Skeletal muscle satellite cell (primary cell): ENCODE measurements around the gene PRSS23.

ENCODE experiments used
- H3K27me3 ChIP-seq: 2 replicates; pipeline ENCODE4 v1.7.0; 2013; ENCODE audit warnings: low read length; ENCODE audit not compliant: control insufficient read depth, insufficient read depth
- H3K36me3 ChIP-seq: 2 replicates; pipeline ENCODE4 v1.7.0; 2013; ENCODE audit warnings: mild to moderate bottlenecking, control low read depth, low read length; ENCODE audit not compliant: insufficient read depth
- H3K4me1 ChIP-seq: 2 replicates; pipeline ENCODE4 v1.7.0; 2013; ENCODE audit warnings: low read length; ENCODE audit not compliant: control insufficient read depth, insufficient read depth
- H3K4me2 ChIP-seq: 2 replicates; pipeline ENCODE4 v1.7.0; 2013; ENCODE audit warnings: mild to moderate bottlenecking, low read length
- H3K4me3 ChIP-seq: 2 replicates; pipeline ENCODE4 v1.7.0; 2013; ENCODE audit warnings: low read length
- H3K9ac ChIP-seq: 2 replicates; pipeline ENCODE4 v1.7.0; 2013; ENCODE audit warnings: mild to moderate bottlenecking, low read depth, low read length, moderate library complexity
- H3K9me3 ChIP-seq: replicated peaks from 2 replicates; pipeline ENCODE4 v1.7.0; 2013; ENCODE audit warnings: mild to moderate bottlenecking, control low read depth, low read length

Gene PRSS23

DNA sequence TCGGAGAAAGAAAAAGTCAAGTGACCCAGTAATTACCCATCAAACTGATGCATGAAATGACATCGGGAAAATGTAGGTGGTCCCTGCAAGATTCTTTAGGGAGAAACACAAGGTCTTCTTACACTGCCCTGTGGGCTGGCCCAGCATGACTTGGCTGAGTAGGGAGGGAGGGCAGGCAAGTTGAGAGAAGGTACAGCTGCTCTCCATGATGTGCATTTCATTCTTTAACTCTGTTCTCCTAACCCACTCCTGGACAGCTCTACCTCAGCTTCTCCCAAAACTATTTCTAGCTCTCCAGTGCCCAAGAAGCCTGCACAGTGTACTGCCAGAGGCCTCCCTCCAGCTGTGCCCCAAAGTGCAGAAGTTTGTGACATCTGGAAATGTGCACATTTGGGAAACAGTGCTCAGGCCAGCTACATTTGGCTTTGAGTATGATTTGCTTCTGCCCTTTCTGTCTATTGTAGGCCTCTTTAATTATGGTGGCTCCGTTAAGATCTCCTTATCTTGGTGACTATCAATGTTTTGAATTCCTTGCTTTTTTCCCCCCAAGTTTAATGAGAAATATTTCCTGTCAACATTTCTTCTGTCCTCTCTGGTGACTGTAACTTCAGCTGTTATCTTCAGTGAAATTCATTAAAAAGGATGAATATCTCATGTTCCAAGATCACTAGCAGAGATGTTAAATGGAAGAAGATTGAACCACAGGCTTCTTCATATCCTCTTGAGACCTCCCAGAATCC is 26.7 kb upstream of the PRSS23 start:
- H3K27me3 ChIP-seq, result no peaks in the 10 kb centered on the region
- H3K36me3 ChIP-seq, result no peaks in the 10 kb centered on the region
- no peak overlapping the region for H3K9ac ChIP-seq
- H3K4me3 ChIP-seq, result no peak overlapping the region
- H3K4me1 ChIP-seq, result no peaks in the 10 kb centered on the region
- H3K4me2 ChIP-seq, result no peak overlapping the region
- no peaks in the 10 kb centered on the region for H3K9me3 ChIP-seq

GRCh38 chr11:86774417-86774816 is 25.9 kb upstream of the PRSS23 start:
- Histone ChIP-seq H3K9me3 (no peaks in the 10 kb centered on the region), H3K4me1 (no peaks in the 10 kb centered on the region), H3K4me3 (no peak overlapping the region), H3K9ac (no peak overlapping the region), H3K36me3 (no peaks in the 10 kb centered on the region), H3K27me3 (no peaks in the 10 kb centered on the region), H3K4me2 (no peak overlapping the region)

DNA sequence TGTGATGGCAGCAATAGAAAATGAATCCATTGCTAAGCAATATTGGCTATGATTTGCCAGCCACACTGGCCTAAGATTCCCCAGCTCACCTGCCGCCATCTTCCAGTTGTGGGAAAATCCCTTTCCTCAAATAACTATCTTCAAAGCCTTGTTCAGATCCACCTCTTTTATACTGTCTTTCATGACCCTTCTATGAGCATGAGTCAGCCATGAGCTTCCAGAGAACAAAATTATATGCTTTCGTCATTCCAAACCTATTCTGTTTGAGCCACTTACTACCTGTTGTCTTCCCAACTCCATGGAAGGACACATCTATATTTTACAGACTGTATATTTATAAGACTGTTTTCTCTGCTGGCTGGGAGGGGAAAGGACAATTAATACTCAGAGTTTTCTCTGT is 25.0 kb upstream of the PRSS23 start:
- H3K4me1 ChIP-seq, result no peaks in the 10 kb centered on the region
- no peaks in the 10 kb centered on the region for H3K36me3 ChIP-seq
- H3K9ac ChIP-seq, result no peak overlapping the region
- no peaks in the 10 kb centered on the region for H3K9me3 ChIP-seq
- H3K4me2 ChIP-seq, result no peak overlapping the region
- H3K27me3 ChIP-seq, result no peaks in the 10 kb centered on the region
- no peak overlapping the region for H3K4me3 ChIP-seq

DNA sequence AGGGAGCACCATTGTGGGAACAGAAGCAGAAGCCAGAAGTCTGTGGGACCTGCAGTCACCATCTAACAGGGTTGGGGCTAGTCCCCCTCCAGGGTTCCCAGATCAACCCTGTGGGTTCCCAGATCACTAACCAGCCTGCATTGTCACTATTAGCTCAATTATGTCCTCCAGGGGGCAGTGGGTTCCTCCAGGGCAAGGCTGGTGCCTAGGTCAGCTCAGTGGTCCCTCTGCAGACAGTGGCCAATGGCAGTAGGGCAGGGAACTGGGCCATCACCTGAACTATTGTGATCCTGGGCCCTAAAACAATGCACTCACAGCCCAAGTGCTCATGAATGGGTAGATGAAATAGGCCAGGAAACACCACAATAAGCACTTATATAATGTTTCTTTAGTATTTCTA is 18.8 kb upstream of the PRSS23 start:
- Histone ChIP-seq H3K9ac (no peak overlapping the region), H3K4me1 (peaks cover 16% of the 10 kb centered on the region), H3K4me2 (no peak overlapping the region), H3K4me3 (no peak overlapping the region), H3K9me3 (no peaks in the 10 kb centered on the region), H3K36me3 (no peaks in the 10 kb centered on the region), H3K27me3 (no peaks in the 10 kb centered on the region)

- Histone ChIP-seq H3K36me3 (no peaks in the 10 kb centered on the region), H3K4me1 (peaks cover 16% of the 10 kb centered on the region), H3K9me3 (no peaks in the 10 kb centered on the region), H3K4me2 (no peak overlapping the region), H3K4me3 (no peak overlapping the region), H3K27me3 (no peaks in the 10 kb centered on the region), H3K9ac (no peak overlapping the region)
Observed at GRCh38 chr11:86782742-86783141, 17.6 kb upstream of the PRSS23 start.

- Histone ChIP-seq H3K36me3 (no peaks in the 10 kb centered on the region), H3K4me2 (no peak overlapping the region), H3K4me1 (peaks cover 16% of the 10 kb centered on the region), H3K27me3 (no peaks in the 10 kb centered on the region), H3K9me3 (no peaks in the 10 kb centered on the region), H3K4me3 (no peak overlapping the region), H3K9ac (no peak overlapping the region)
Observed at GRCh38 chr11:86783661-86784060, 16.7 kb upstream of the PRSS23 start.

DNA sequence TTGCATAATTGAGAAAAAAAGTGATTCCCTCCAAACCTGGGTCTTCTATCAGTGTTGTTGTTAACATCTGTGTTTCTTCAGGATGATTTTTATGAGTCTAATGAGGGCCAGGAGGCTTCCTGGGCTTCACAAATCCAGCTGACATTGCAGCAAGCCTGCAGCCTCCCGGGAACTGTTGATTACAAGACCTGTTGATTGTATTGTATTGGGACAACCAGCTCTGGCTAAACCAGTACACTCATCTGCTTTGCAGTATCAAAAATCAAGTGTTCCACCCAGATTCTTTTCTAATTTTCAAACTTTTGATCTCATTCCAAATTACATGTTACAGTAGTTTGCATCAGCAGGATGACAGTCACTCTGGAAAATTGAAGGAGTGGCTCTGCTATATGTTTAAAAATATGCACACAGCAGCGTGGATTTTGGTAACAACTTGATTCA is 16.1 kb upstream of the PRSS23 start:
- no peaks in the 10 kb centered on the region for H3K27me3 ChIP-seq
- no peak overlapping the region for H3K9ac ChIP-seq
- H3K4me1 ChIP-seq, result peaks cover 16% of the 10 kb centered on the region
- no peak overlapping the region for H3K4me3 ChIP-seq
- no peak overlapping the region for H3K4me2 ChIP-seq
- H3K36me3 ChIP-seq, result no peaks in the 10 kb centered on the region
- H3K9me3 ChIP-seq, result no peaks in the 10 kb centered on the region

- Histone ChIP-seq H3K4me3 (no peak overlapping the region), H3K9me3 (no peaks in the 10 kb centered on the region), H3K36me3 (no peaks in the 10 kb centered on the region), H3K4me1 (peaks cover 16% of the 10 kb centered on the region), H3K27me3 (no peaks in the 10 kb centered on the region), H3K9ac (peak overlapping the region; percentile 45), H3K4me2 (no peak overlapping the region)
Observed at GRCh38 chr11:86785576-86785975, 14.8 kb upstream of the PRSS23 start.

DNA sequence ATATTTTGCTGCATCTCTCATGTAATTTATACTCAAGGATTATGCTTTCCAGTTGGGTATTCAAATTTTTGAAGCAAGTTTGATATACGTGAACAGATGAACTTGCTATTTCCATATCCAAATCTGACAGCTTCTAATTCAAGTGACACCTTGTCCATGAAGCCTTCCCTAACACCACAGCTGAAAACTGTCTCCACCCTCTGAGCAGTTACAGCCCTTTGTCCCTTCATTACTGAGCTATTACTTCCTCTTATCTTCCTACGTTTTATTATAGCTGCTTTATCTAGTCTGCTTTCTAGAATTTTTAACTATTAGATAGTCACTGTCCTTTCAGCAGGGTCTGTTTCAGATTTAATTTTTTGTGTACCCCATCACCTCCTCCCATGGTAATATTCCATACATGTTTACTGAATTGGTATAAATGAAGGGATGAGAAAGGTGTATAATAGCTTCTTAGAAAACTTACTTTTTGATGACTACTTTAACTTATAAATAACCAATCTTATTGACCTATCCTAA is 13.3 kb upstream of the PRSS23 start:
- no peaks in the 10 kb centered on the region for H3K36me3 ChIP-seq
- H3K9me3 ChIP-seq, result no peaks in the 10 kb centered on the region
- H3K4me1 ChIP-seq, result peaks cover 16% of the 10 kb centered on the region
- no peak overlapping the region for H3K4me2 ChIP-seq
- H3K9ac ChIP-seq, result no peak overlapping the region
- H3K4me3 ChIP-seq, result no peak overlapping the region
- no peaks in the 10 kb centered on the region for H3K27me3 ChIP-seq

DNA sequence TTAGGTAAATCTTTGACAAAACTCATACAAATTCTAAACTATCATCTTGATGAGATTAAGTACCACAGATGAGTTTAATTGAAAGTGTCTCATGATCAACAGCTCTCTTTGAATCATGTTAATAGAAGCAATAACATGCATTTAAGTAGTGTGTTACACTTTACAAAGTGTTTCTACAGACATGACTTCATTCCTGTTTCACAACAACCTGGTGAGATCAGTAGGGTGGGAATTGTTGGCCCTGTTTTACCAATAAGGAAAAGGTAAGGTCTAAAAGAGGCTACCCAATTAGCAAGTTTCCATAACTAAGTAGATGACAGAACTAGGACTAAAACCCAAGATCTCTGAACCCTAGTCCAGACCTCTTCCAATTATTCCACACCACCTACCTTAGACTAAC is 12.7 kb upstream of the PRSS23 start:
- Histone ChIP-seq H3K4me2 (no peak overlapping the region), H3K9me3 (no peaks in the 10 kb centered on the region), H3K27me3 (no peaks in the 10 kb centered on the region), H3K36me3 (no peaks in the 10 kb centered on the region), H3K4me1 (peaks cover 16% of the 10 kb centered on the region), H3K4me3 (no peak overlapping the region), H3K9ac (no peak overlapping the region)

DNA sequence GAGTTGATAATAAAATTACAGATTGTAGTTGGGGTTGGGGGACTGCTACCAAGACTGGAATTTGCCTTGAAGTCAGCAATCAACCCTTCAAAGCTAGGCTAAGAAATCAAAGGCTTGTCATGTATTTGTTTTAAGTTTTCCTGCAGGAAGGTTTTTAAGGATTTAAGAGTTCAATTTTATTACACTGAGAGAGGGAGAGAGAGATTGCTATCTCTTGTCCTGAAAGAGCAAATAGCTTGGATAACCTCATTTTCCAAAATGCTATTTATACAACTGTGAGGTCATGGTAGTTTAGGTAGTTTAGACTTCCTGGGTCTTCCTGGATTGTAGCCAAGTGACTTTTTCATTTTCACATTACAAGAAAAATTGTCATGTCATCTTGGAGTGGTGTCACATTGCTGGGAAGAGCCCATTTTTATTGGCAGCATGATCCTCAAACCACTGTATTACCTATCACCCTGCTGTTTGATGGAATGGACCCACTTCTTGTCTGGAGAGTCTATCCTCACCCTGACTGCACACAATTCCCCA is 10.1 kb upstream of the PRSS23 start:
- no peak overlapping the region for H3K4me2 ChIP-seq
- H3K4me3 ChIP-seq, result no peak overlapping the region
- no peaks in the 10 kb centered on the region for H3K27me3 ChIP-seq
- no peaks in the 10 kb centered on the region for H3K9me3 ChIP-seq
- no peaks in the 10 kb centered on the region for H3K36me3 ChIP-seq
- H3K9ac ChIP-seq, result no peak overlapping the region
- H3K4me1 ChIP-seq, result peaks cover 6% of the 10 kb centered on the region
